Panc1 (cell line): ENCODE data around the gene SAMD4A. TPM values are rescaled to one million over a fixed set of nuclear protein-coding genes. Genes with fewer than 3 reads are reported as not detected.

ENCODE experiments used
- ATAC-seq: fragments of 200-7000 bp; cut with Tn5 transposase; 2 replicates; pipeline ENCODE4 v1.9.1; 2020; ENCODE audit warnings: mild to moderate bottlenecking, moderate library complexity
- BruUV-seq: library from RNA; stranded (reverse); fragments of 400-500 nt; replicated peaks from 2 replicates; lab custom pipeline; 2021; lab: Mats Ljungman, UMichigan
- CTCF ChIA-PET: fragments of 300-600 bp; sonication (Branson Sonifier 250); formaldehyde crosslinking; loops from one replicate; lab custom pipeline; 2022; ENCODE audit warnings: antibody characterized with exemption; lab: Charles Lee
- POLR2A ChIA-PET: fragments of 300-600 bp; sonication (Branson Sonifier 250); formaldehyde crosslinking; loops from one replicate; lab custom pipeline; 2022; ENCODE audit warnings: antibody characterized with exemption; lab: Charles Lee
- DNase-seq: peaks from one replicate; pipeline ENCODE4 v3.0.0-alpha.2; 2010; ENCODE audit warnings: low read depth, low spot score
- H3K27ac ChIP-seq: 2 replicates; pipeline ENCODE4 v1.5.1; 2011; ENCODE audit warnings: mild to moderate bottlenecking, low read length, inconsistent platforms
- H3K27me3 ChIP-seq: fragments of 200-500 bp; sonication (Bioruptor generic); 2 replicates; pipeline ENCODE4 v1.6.0; 2014; ENCODE audit warnings: low read length, inconsistent platforms; ENCODE audit not compliant: control insufficient read depth, insufficient read depth
- H3K36me3 ChIP-seq: fragments of 200-500 bp; sonication (Bioruptor generic); 2 replicates; pipeline ENCODE4 v1.5.1; 2014; ENCODE audit warnings: inconsistent platforms, mild to moderate bottlenecking, low read length, moderate library complexity; ENCODE audit not compliant: control insufficient read depth, insufficient read depth
- H3K4me1 ChIP-seq: 2 replicates; pipeline ENCODE4 v1.5.1; 2011; ENCODE audit warnings: inconsistent platforms, mild to moderate bottlenecking, low read length, moderate library complexity; ENCODE audit not compliant: control insufficient read depth, insufficient read depth
- H3K4me3 ChIP-seq, 2 experiments: 2 replicates each; pipeline ENCODE4 v1.5.1; 2011 to 2012; ENCODE audit warnings: low read depth in 2 of 2, low read length in 2 of 2, mild to moderate bottlenecking in 2 of 2, inconsistent platforms in 1 of 2, moderate library complexity in 1 of 2
- H3K9me3 ChIP-seq: fragments of 200-500 bp; sonication (Bioruptor generic); 2 replicates; pipeline ENCODE4 v1.5.1; 2014; ENCODE audit warnings: low read depth, mild to moderate bottlenecking, inconsistent platforms, low read length, moderate library complexity; ENCODE audit not compliant: control insufficient read depth, insufficient read depth
- CTCF ChIP-seq: fragments of 450-650 bp; IDR thresholded peaks from 2 replicates; pipeline ENCODE4 v1.5.1; 2017; ENCODE audit warnings: mild to moderate bottlenecking
- POLR2AphosphoS5 ChIP-seq: IDR thresholded peaks from 2 replicates; pipeline ENCODE4 v1.6.1; 2012; ENCODE audit warnings: mild to moderate bottlenecking, low read depth, low read length, moderate library complexity
- REST ChIP-seq, 2 experiments: IDR thresholded peaks; 2 replicates each; pipeline ENCODE4 v1.6.1; 2011 to 2012; ENCODE audit warnings: low read depth in 2 of 2, control low read depth in 1 of 2, low read length in 1 of 2, mild to moderate bottlenecking in 1 of 2, moderate library complexity in 1 of 2; ENCODE audit not compliant: insufficient read depth in 1 of 2
- SIN3A ChIP-seq: IDR thresholded peaks from 2 replicates; pipeline ENCODE4 v1.6.1; 2012; ENCODE audit warnings: low read depth, mild to moderate bottlenecking, low read length, moderate library complexity, borderline replicate concordance; ENCODE audit not compliant: insufficient read depth
- TCF7L2 ChIP-seq: IDR thresholded peaks from 2 replicates; pipeline ENCODE4 v1.6.1; 2011; ENCODE audit warnings: mild to moderate bottlenecking, low read depth, low read length, inconsistent platforms
- in situ Hi-C: cut with HindIII; loops from 2 replicates; pipeline ENCODE4 v1.10.0; 2016; ENCODE audit warnings: low sequenced_read_pairs, low pct_unique_long_range_greater_than_20kb
- intact Hi-C: fragments of 100-400 bp; cut with micrococcal nuclease; formaldehyde crosslinking; loops from one replicate; pipeline ENCODE4 v1.10.0; 2022; ENCODE audit not compliant: unreplicated experiment
- total RNA-seq: library from RNA; stranded (reverse); gene quantifications from one replicate; pipeline ENCODE4 v1.2.1, GENCODE V29; 2021; ENCODE audit not compliant: unreplicated experiment

Gene SAMD4A
- total RNA-seq, 1 experiment from 2014 or later = 15.2 TPM

GRCh38 chr14:54808326-54809161 lies 241.6 kb downstream of the SAMD4A start:
- ATAC-seq (no peak), DNase-seq (no peak)
- POLR2A ChIA-PET = no interaction called here
- CTCF ChIA-PET = interaction anchor here (0.6 kb wide), 1 partner anchor 25 kb away, joined by 3 read pairs; no protein-coding TSS in a partner anchor
- intact Hi-C loops = loop anchor here (10.0 kb wide), 1 partner anchor 244 kb away; the partner anchor contains the start of gene SAMD4A
- TF ChIP-seq CTCF (no peak), SIN3A (no peak), TCF7L2 (no peak), REST (IDR thresholded peaks at IDR 0.05; ENCODE audit: insufficient read depth in 1 of 2, low read depth in 2 of 2, low read length in 1 of 2) (no peak), POLR2AphosphoS5 (no peak)
- no peaks in the 10 kb centered on the region for H3K9me3 ChIP-seq
- no peak overlapping the region for H3K4me3 ChIP-seq
- no peak overlapping the region for H3K27ac ChIP-seq
- BruUV-seq = no TSS peak
- H3K4me1 ChIP-seq = no peaks in the 10 kb centered on the region
- no peaks in the 10 kb centered on the region for H3K36me3 ChIP-seq
- in situ Hi-C loops = no loop called here
- no peaks in the 10 kb centered on the region for H3K27me3 ChIP-seq

- no TSS peak for BruUV-seq
- H3K4me3 ChIP-seq = no peak overlapping the region
- CTCF ChIA-PET = no interaction called here
- no peaks in the 10 kb centered on the region for H3K9me3 ChIP-seq
- ATAC-seq = no peak
- no peaks in the 10 kb centered on the region for H3K27me3 ChIP-seq
- POLR2A ChIA-PET = no interaction called here
- no peak overlapping the region for H3K27ac ChIP-seq
- in situ Hi-C loops = no loop called here
- H3K36me3 ChIP-seq = no peaks in the 10 kb centered on the region
- intact Hi-C loops = loop anchor here (10.0 kb wide), 1 partner anchor 245 kb away; the partner anchor contains the start of gene SAMD4A
- H3K4me1 ChIP-seq = no peaks in the 10 kb centered on the region
- TF ChIP-seq SIN3A (no peak), TCF7L2 (no peak), CTCF (no peak), REST (IDR thresholded peaks at IDR 0.05; ENCODE audit: insufficient read depth in 1 of 2, low read depth in 2 of 2, low read length in 1 of 2) (no peak), POLR2AphosphoS5 (no peak)
- no peak for DNase-seq
Observed at GRCh38 chr14:54809767-54810166, 242.8 kb downstream of the SAMD4A start.
